Activated gamma-delta T cell (primary cell): ENCODE results near the gene GUCY1B1.
A peak's percentile ranks its signal among the peaks of the same experiment; 100 is the strongest.

Experiments
- DNase-seq: peaks from one replicate; lab custom pipeline; 2025; lab: John Stamatoyannopoulos, UW
- total RNA-seq, 2 donors: gene quantifications; one replicate each; lab custom pipeline; 2026; lab: John Stamatoyannopoulos, UW

Gene GUCY1B1
- 0.51 to 3.6 reads per million in 2 donors for total RNA-seq

- DNase-seq, result peak; percentile 20
Measured at GRCh38 chr4:155758481-155759371, at the start of gene GUCY1B1. TSS of gene GUCY1B1 (plus strand) at chr4:155759021. CDS start at chr4:155759141, 120 bp downstream.

DNA sequence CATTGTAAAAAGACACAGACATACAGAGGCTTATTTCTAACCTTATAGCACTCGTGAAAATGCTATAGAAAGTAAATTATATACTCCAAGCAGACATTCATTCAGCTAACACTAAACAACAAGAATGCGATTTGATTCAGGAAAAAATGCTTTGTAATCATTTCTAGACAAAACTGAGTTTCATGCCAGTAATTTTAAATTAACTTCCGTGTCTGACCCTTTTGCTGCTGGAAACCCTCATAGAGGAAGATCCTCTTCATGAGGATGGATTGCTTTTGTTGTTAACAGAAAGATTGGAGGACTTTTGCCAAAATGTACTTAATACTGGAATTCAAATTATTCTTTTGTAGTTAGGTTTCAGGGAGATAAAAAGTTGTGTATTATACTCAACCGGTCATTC, 48.9 kb upstream of the GUCY1B1 start:
- no peak for DNase-seq

DNA sequence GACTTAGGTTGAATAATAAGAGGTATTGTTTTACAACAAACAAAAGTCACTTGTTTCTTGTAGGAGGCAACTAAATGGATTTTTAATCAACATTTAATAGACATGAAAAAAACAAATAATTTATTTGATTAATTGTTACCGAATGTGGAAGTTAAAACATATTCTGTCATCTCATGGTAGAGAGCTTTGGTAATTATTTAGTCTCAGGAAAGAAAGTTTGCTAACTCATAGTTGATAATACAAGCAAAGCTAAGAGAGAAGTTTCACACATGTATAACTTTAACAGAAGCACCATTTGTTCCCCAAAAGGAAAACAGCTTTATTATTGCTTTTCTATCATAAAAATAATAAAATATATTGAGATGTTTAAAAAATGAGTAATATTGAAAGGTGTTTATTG, 47.3 kb upstream of the GUCY1B1 start:
- DNase-seq, result no peak

DNA sequence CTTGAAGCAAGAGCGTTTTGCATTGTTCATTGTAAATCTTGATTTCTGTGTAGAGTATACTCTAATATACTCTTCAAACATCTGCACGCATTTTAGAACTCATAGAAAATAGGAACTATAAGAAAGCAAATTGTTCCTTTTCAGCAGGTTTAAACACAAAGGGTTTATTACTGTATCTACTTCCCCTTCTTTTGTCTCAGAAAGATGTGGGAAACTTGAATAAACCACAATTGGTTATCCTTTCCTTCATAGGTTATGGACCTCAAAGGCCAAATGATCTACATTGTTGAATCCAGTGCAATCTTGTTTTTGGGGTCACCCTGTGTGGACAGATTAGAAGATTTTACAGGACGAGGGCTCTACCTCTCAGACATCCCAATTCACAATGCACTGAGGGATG, 46.0 kb upstream of the GUCY1B1 start:
- no peak for DNase-seq

- DNase-seq, result no peak
Measured at GRCh38 chr4:155713911-155714310, 44.9 kb upstream of the GUCY1B1 start.

DNA sequence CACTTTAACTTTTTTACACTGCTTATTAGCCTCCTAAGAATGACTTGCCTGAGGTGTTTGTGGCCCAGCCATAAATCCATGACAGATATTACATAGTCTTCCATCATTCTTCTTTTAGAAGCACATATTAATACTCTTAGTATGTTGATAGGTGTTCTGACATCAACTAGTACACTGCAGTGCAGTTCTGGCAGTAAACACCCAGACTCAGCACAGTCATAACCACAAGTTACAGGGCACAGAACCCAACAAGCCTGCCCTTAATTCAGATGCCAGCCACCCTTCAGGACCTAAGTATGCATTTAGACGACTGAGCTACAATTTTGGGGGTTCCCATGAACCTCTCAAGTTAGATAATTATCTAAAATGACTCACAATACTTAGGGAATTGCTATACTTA, 36.5 kb upstream of the GUCY1B1 start:
- DNase-seq, result no peak

DNA sequence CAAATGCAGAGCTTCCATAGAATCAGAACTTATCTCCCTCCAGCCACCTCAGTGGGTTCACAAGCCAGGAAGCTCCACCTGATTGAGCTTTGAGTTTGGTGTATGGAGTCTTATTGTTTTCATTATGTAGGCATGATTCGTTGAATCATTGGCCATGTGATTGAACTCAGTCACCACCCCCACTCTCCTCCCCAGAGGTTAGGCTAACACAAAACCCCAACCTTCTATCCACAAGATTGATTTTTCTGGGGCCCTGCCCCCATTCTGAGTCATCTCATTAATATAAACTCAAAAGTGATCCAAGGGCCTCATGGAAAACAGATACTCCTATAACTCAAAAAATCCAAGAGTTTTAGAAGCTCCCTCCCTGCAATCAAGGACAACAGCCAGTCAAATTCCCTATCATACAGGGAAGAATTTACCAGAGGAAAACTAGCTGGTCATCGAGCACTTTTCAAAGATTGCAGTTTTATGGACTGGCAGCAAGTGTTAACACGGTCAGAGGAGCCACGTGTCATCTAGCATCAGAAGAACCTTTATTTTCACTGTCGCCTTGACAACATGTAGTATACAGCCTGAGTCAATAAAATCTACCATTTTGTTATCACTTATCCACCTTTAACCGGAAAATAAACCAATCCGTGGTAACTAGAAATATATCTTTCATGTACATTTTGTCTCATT, 35.9 kb upstream of the GUCY1B1 start:
- DNase-seq, result no peak

GRCh38 chr4:155724731-155725130, 34.1 kb upstream of the GUCY1B1 start:
- DNase-seq, result no peak

GRCh38 chr4:155734065-155734464, 24.8 kb upstream of the GUCY1B1 start:
- no peak for DNase-seq

- no peak for DNase-seq
Measured at GRCh38 chr4:155734951-155735350, 23.9 kb upstream of the GUCY1B1 start.

DNA sequence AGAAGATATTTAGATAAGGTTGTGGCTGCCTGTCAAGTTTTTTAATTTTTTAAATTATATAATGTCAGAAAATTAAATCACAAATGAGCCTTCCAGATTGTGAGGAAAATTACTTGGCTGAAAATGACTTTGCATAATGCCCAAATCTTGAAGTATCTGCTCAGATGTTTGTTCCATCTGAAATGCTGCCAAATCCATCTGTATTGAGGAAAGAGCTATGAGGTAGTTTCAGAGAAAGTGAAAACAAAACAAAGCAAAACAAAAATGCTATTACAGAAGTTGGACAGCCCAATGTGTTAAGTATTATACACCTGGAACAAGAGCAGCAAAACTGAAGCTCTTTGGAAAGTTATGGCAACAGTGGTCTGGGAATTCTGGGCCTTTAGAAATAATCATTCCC, 23.3 kb upstream of the GUCY1B1 start:
- DNase-seq, result no peak

DNA sequence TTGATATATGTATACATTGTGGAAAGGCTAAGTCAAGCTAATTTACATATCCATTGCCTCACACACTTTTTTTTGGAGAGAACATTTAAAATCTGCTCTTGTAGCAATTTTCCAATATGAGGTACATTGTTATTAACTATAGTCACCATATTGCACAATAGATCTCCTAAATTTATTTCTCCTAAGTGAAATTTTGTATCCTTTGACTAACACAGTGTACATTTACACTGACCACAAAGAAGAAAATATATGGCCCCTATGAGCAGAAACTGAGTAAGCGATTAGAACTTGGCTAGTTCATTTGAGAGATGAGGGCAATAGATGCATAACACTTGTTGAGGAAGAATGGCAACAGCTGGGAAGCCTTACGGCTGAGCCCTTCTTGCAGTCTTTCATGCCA, 20.3 kb upstream of the GUCY1B1 start:
- no peak for DNase-seq

DNA sequence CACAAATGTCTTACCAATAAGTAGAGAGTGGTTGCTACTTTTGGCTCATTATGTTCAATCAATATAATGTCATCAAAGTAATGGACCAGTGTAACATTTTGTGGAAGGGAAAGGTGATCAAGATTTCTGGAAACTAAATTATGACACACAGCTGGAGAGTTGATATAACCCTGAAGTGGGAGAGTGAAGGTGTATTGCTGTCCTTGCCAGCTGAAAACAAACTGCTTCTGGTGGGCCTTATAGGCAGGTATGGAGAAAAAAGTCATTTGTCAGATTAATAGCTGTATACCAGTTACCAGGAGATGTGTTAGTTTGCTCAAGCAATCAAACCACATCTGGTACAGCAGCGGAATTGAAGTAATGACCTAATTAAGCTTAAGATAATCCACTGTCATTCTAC, 17.3 kb upstream of the GUCY1B1 start:
- DNase-seq, result no peak

GRCh38 chr4:155742310-155743015, 16.4 kb upstream of the GUCY1B1 start:
- no peak for DNase-seq

DNA sequence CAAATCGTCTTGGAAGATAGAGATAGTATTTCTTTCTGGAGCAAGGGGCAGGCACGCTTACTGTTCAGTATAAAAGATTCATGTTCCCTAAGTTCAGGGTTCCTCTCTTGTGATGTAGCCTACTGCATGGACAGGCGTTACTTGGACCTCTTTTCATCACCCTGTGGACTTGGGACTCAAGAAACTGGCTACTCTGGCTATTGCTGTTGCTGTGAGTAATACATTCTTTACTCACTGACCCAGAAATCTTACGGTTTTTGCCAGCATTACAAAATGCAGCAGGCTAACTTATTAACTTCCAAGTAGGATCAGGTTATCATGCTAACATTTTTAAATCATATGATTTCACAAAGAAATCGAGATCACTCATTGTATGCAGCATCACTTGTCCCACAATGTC, 12.8 kb upstream of the GUCY1B1 start:
- DNase-seq, result no peak

DNA sequence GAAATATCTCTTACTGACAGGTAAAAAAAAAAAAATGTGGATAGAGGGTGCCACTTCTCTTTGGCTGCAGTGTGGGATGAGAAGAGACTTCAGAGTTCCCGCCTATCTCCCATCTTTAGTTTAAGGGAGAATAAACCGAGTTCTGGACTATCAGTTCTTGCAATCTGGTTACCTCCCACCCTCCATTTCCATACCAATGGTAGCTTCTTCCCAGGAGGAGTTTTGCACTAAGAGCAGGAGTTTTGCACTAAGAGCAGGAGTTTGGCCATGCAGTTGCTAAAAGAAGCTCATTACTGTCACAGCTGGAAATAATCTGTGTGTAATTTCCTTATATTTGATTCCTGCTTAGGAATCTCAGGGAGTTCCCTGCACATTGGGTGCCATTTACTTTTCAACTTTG, 10.8 kb upstream of the GUCY1B1 start:
- no peak for DNase-seq

DNA sequence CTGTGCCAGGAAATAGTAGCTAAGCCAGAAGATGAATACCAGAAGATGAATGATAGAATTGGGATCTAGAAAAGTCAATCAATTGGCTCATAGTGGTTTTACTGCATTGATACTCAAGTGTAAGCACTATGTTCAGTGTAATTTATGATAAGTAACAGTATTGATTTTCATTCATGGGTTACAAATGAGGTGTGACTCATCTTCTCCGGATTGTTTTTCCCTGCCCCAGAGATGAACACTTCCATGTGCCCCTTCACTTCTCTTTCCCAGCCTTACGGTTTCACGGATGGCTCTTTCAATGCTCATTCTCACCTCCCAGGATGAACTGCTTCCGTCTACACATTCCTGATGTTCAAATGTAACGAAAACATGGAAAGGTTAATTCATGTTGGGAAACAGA, 9.8 kb upstream of the GUCY1B1 start:
- no peak for DNase-seq

- no peak for DNase-seq
Measured at GRCh38 chr4:155751569-155751968, 7.3 kb upstream of the GUCY1B1 start.

DNA sequence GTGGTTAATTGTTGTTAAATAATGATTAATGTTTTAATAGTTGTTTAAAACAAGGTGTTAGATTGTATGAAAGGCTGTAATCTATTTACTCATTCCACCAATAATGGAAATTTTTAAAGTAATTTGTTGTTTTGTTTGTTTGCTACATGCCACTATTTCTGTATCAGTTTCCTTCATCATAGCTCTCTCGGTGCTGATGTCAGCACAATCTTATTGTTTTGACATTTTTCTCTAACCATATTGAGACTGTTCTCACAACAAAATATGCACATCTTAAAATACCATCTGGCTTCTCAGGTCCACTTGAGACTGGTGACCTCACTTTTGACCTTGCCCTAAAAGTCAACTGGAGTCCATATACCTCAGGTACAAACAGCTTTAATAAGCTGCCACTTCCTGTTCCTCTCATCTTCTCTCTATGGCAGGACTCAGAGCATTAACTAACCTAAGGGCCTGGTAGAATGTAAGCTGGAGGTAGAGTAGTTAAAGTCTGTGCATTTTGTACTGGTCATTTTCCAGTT, 1.0 kb upstream of the GUCY1B1 start:
- no peak for DNase-seq

DNA sequence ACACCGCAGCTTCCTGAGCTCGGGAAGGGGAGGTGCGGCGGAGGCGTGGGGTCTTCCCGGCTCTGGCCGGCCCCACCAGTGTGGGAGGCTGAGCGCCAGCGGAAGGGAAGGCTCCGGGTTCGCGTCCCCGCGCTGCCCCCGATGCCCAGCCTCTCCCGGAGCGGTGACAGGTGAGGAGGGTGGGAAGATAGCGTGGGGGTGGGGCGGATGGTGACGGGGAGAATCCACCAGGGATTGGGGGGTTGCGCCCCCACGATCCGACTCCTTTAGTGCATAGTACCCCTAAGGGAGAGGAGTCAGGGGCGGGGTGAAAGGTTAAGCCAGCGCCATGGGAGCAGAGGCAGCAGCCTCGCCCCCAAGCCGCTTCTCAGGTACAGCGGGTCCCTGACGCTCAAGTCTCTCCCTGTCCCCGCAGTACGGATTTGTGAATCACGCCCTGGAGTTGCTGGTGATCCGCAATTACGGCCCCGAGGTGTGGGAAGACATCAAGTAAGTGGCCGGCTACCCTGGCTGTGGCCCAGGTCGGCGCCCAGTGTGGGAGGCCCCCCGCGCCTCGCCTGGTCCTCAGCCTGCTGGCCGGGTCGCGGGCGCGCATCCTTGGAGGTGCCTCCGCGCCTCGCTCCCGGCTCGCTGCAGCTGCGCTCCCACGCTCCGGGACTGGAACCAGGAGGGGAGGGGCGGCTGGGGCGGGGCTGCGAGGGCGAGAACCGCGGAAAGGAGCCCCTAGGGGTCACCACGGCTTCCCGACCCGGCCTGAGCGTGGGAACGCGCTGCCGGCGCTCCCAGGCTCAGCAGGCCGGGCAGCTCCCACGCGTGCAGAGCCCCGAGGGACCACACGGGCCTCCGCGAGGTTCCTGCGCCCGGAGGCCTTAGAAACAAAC, 791 bp downstream of the GUCY1B1 start:
- DNase-seq, result peak; percentile 3

GRCh38 chr4:155761047-155761446, 2.2 kb downstream of the GUCY1B1 start:
- no peak for DNase-seq
